KOPT-K1 (cell line): Measurements from ENCODE around the gene SLC6A18.

Experiments
- H3K27ac ChIP-seq: fragments of 200-600 bp; sonication (generic); 2 replicates; pipeline ENCODE4 v1.5.1; 2016; ENCODE audit warnings: antibody characterized with exemption, mild to moderate bottlenecking, low read depth, low read length; ENCODE audit not compliant: poor library complexity, severe bottlenecking
- H3K36me3 ChIP-seq: fragments of 200-600 bp; sonication (generic); 2 replicates; pipeline ENCODE4 v1.5.1; 2017; ENCODE audit warnings: antibody characterized with exemption, mild to moderate bottlenecking, low read length, moderate library complexity; ENCODE audit not compliant: insufficient read depth
- H3K9me3 ChIP-seq: fragments of 200-600 bp; sonication (generic); 2 replicates; pipeline ENCODE4 v1.5.1; 2017; ENCODE audit warnings: antibody characterized with exemption, low read length, mild to moderate bottlenecking; ENCODE audit not compliant: insufficient read depth, poor library complexity, severe bottlenecking

SLC6A18 gene

DNA sequence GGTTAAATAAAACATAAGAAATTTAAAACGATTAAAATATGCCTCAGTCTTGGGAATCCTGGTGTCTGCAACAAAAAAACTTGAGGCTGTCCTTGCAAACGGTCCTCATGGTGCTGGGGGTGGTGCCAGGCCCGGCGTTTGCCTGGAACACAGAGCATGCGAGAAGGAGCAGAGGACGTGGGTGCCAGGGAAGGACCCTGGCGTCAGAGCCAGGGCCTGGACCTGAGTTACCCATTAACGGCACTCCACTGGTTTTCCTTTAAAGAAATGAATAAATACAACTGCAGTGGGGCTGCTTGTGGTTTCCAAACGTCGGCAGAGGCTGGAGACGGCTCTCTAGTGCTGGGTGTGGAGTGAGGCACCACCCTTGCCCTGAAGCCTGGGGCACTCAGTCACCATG lies at the start of gene SLC6A18:
Gene SLC6A18 (plus strand): TSS at position 301 of the 400 bp plus-strand sequence. CDS start 97 bp downstream, at position 398.
- H3K36me3 ChIP-seq: no peaks in the 10 kb centered on the region
- no peak within 1 kb of the TSS for H3K27ac ChIP-seq
- no peaks in the 10 kb centered on the region for H3K9me3 ChIP-seq

GRCh38 chr5:1175801-1176472 lies 49.2 kb upstream of the SLC6A18 start:
- H3K27ac ChIP-seq: no peak overlapping the region
- H3K36me3 ChIP-seq: no peaks in the 10 kb centered on the region
- H3K9me3 ChIP-seq: peaks cover 8% of the 10 kb centered on the region

GRCh38 chr5:1176473-1177391 lies 48.4 kb upstream of the SLC6A18 start:
- no peak overlapping the region for H3K27ac ChIP-seq
- H3K36me3 ChIP-seq: no peaks in the 10 kb centered on the region
- peaks cover 8% of the 10 kb centered on the region for H3K9me3 ChIP-seq

GRCh38 chr5:1177826-1178528 lies 47.2 kb upstream of the SLC6A18 start:
- peaks cover 8% of the 10 kb centered on the region for H3K9me3 ChIP-seq
- H3K27ac ChIP-seq: no peak overlapping the region
- H3K36me3 ChIP-seq: no peaks in the 10 kb centered on the region

- no peak overlapping the region for H3K27ac ChIP-seq
- H3K36me3 ChIP-seq: no peaks in the 10 kb centered on the region
- H3K9me3 ChIP-seq: peaks cover 8% of the 10 kb centered on the region
Measured at GRCh38 chr5:1178529-1179382, 46.4 kb upstream of the SLC6A18 start.

DNA sequence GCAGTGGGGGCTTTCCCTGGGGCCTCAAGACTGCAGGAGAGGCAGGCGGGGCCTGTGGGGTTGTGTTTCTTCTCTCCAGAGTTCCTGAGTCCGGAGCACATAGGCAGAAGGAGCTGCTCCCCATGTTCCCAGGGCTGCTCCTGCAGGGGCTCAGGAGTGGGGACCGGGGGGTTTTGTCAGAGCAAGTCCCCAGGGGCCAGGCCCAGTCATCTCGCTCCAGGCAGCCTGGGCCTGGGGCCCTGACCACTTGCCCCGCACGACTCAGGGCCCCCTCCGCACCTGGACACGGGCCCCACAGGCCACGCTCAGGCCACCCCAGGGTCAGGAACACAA lies 45.8 kb upstream of the SLC6A18 start:
- H3K9me3 ChIP-seq: peaks cover 6% of the 10 kb centered on the region
- H3K36me3 ChIP-seq: no peaks in the 10 kb centered on the region
- no peak overlapping the region for H3K27ac ChIP-seq

DNA sequence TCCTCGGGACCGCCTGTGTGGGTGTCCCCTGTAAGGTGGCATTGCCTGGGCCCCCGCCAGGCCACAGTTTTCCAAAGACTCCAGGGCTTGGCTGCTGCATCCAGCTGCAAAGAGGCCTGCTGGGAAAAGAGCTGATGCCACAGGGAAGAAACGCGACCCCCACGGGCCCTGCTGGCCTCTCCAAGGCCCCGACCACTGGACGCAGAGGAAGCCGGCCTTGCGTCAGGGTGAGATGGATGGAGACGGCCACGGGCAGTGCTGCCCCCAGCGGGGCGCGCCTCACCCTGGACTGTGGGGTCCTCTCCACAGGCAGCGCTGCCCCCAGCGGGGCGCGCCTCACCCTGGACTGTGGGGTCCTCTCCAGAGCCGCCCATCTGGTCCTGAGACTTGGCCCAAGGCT lies 45.1 kb upstream of the SLC6A18 start:
- Histone ChIP-seq H3K27ac (no peak overlapping the region), H3K36me3 (no peaks in the 10 kb centered on the region), H3K9me3 (no peaks in the 10 kb centered on the region)

GRCh38 chr5:1180841-1181271 lies 44.3 kb upstream of the SLC6A18 start:
- Histone ChIP-seq H3K36me3 (no peaks in the 10 kb centered on the region), H3K27ac (no peak overlapping the region), H3K9me3 (no peaks in the 10 kb centered on the region)

GRCh38 chr5:1181451-1182359 lies 43.5 kb upstream of the SLC6A18 start:
- H3K27ac ChIP-seq: no peak overlapping the region
- no peaks in the 10 kb centered on the region for H3K9me3 ChIP-seq
- H3K36me3 ChIP-seq: no peaks in the 10 kb centered on the region

- no peaks in the 10 kb centered on the region for H3K9me3 ChIP-seq
- H3K36me3 ChIP-seq: no peaks in the 10 kb centered on the region
- no peak overlapping the region for H3K27ac ChIP-seq
Measured at GRCh38 chr5:1182360-1182632, 42.9 kb upstream of the SLC6A18 start.

- Histone ChIP-seq H3K36me3 (no peaks in the 10 kb centered on the region), H3K27ac (no peak overlapping the region), H3K9me3 (no peaks in the 10 kb centered on the region)
Measured at GRCh38 chr5:1182633-1183423, 42.4 kb upstream of the SLC6A18 start.

DNA sequence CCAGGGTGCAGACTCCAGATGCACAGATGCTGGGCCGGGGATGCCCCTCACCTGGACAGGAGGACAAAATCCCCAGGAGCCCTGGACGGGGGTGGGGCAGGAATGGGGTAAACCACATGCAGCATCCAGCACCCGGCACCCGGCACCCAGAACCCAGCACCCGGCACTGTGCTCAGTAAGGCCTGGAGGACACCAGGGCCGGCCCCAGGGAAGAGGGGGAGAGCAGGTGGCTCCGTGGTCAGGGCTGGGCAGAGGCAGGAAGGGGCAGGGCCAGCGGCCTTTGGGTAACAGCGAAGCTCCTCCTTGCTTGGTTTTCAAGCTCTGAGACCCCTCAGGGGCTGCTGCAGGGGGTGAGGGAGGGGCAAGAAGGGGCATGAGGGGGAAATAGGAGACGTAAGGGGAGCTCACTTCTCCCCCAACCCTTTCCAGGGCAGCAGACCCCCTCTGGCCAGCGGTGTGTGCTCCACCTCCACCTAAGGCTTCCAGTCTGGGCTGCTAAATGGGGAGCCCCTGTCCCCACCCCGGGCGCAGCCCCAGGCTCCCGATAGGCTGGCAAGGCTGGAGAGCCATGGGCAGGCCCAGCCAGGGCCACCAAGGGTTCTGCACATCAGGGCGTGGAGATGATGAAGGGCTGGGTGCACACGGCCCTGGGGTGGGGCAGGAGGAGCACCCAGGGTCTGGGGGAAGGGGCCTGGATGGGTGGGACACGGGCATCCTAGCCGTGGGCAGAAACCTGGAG lies 41.6 kb upstream of the SLC6A18 start:
- Histone ChIP-seq H3K9me3 (no peaks in the 10 kb centered on the region), H3K36me3 (no peaks in the 10 kb centered on the region), H3K27ac (no peak overlapping the region)

- H3K27ac ChIP-seq: no peak overlapping the region
- no peaks in the 10 kb centered on the region for H3K9me3 ChIP-seq
- no peaks in the 10 kb centered on the region for H3K36me3 ChIP-seq
Measured at GRCh38 chr5:1184163-1184470, 41.1 kb upstream of the SLC6A18 start.
